ENCODE data around the gene HTN3. TPM values are rescaled to one million over a fixed set of nuclear protein-coding genes. Genes with fewer than 3 reads are reported as not detected.

Gene HTN3
- total RNA-seq, 1 experiment from 2014 or later, result not detected

DNA sequence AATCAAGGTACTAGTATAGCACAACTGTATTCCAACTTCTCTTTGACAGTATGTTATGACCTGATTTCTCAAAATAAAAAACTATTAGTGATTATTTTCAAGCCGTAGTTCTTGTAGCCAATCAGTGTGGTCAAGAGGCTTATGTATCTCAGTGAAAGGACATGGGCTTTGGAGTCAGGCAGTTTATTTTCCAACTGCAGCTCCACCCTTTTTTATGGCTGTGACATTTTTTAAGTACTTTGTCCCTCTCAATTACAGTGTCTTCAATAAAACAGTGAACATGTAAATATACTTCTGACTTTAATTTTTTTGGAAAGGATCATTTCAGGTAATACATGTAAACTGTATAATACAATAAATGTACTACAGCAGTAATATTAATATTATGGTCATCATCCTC, 51.9 kb downstream of the HTN3 start:
- in situ Hi-C loops (cut with HindIII; ENCODE audit: low sequenced_read_pairs), result no loop called here
- no peak for DNase-seq (ENCODE audit: low spot score)

Other genes with a start within 250 kb of the HTN3 start
- gene SULT1E1, start 168.3 kb upstream of the HTN3 start, total RNA-seq (2014; rRNA removed; shearing (Covaris generic)), result not detected in 2 replicates
- gene CSN1S1, start 97.4 kb upstream of the HTN3 start, total RNA-seq (2014; rRNA removed; shearing (Covaris generic)), result not detected in 2 replicates
- not detected in 2 replicates for gene CSN2, start 62.7 kb upstream of the HTN3 start, total RNA-seq (2014; rRNA removed; shearing (Covaris generic))
- not detected in 2 replicates for gene STATH, start 32.5 kb upstream of the HTN3 start, total RNA-seq (2014; rRNA removed; shearing (Covaris generic))
- gene HTN1, start 22.0 kb downstream of the HTN3 start, total RNA-seq (2014; rRNA removed; shearing (Covaris generic)), result not detected in 2 replicates
- gene PRR27, start 125.8 kb downstream of the HTN3 start, total RNA-seq (2014; rRNA removed; shearing (Covaris generic)), result not detected in 2 replicates
- gene ODAM, start 167.3 kb downstream of the HTN3 start, total RNA-seq (2014; rRNA removed; shearing (Covaris generic)), result not detected in 2 replicates
- not detected in 2 replicates for gene FDCSP, start 197.7 kb downstream of the HTN3 start, total RNA-seq (2014; rRNA removed; shearing (Covaris generic))
- gene CSN3, start 214.1 kb downstream of the HTN3 start, total RNA-seq (2014; rRNA removed; shearing (Covaris generic)), result not detected in 2 replicates